NCI-H146 treated with DMSO at 0.1 percent for 48 hours (cell line): Measurements from ENCODE around the gene CMTM8.
"Not testable (repeated sequence)": the region's sequence is repeated elsewhere in the genome, so short reads cannot be mapped to it uniquely, and the experiment has no call there.

Source experiments
- DNase-seq: peaks from one replicate; lab custom pipeline; 2025; ENCODE audit not compliant: unreplicated experiment; lab: John Stamatoyannopoulos, UW

CMTM8 gene

DNA sequence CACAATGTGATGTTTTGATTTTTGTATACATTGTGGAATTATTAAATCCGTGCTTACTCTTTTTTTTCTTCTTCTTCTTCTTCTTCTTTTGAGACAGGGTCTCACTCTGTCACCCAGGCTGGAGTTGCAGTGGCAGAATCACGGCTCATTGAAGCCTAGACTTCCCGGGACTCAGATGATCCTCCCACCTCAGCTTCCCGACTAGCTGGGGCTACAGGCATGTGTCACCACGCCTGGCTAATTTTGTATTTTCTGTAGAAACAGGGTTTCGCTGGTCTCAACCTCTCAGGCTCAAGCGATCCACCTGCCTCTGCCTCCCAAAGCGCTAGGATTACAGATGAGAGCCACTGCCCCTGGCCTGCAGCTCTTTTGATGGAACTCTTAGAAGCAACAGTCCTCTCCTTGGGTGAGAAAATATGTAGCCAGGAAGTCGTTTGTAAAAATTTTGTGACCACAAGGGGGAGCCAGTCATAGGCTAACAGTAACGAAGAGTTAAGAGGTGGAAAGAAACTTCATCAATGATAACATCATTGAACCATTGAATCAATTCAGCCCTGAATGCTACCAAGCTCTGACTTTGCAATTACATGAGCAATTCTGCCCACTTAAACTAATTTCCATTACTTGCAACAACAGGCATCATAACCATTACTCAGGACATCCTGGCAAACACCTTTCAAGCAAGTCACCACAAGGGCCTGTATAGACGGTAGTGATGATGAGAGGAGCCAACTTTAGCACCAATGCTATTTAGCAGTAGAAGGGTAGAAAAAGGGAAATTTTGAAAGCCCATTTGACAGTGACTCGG, 136.5 kb downstream of the CMTM8 start:
- DNase-seq: peak; percentile 25

- no peak for DNase-seq
Measured at GRCh38 chr3:32375596-32375930, 137.1 kb downstream of the CMTM8 start.

DNA sequence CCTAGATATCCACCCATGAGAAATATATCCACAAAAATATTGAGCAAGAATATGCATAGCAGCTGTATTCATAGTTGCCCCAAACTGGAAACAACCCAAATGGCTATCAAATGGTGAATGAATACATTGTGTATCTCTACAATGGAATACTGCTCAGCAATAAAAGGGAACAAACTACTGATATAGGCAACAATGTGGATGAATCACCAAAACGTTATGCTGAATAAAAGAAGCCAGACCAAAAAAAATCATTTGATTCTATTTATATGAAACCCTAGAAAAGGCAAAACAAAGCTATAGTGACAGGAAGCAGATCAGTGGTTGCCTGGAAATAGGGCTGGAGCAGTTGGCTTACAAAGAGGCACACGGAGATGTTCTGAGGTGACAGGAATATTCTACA, 137.6 kb downstream of the CMTM8 start:
- no peak for DNase-seq

DNA sequence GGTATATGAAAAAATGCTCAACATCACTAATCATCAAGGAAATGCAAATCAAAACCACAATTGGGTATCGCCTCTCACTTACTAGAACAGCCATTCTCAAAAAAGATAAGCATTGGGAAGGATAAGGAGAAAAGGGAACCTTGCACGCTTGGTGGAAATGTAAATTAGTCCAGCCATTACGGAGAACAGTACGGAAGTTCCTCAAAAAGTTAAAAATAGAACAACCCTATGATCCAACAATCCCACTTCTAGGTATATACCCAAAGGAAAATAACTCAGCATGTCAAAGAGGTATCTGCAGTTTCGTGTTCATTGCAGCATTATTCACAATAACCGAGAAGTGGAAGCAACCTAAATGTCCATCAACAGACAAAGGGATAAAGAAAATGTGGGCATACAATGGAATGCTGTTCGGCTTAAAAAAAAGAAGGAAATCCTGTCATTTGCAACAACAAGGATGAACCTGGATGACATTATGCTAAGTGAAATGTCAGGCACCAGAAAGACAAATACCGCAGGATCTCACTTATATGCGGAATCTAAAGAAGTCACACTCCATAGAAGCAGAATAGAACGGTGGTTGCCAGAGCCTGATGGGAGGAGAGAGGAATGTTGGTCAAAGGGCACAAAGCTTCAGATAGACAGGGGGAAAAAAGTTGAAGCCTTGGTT, 141.5 kb downstream of the CMTM8 start:
- no peak for DNase-seq

- no peak for DNase-seq
Measured at GRCh38 chr3:32381922-32382321, 143.4 kb downstream of the CMTM8 start.

DNA sequence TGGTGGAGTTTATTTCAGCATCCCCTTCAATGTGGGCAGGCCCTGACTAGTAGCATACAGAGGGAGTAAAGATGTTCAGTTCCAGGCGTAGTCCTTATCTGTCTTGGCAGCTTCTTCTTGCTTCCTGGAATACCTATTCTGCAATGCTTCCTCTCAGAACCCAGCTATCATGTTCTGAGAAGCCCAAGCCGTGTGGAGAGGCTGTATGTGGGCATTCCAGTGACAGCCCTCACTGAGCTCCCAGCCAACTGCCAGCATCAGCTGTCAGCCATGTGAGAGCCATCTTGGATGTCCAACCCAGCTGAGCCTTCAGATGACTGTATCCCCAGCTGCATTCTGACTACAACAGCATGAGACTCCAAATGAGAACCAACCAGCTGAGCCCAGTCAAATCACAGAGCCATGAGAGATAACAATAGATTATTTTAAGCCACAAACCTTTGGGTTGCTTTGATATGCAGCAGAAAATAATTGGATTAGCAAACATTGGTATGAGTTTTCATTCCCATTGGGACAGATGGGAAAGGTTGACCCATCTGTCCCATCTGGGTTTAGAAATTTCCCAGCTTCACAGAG, 144.7 kb downstream of the CMTM8 start:
- DNase-seq: no peak

GRCh38 chr3:32384938-32385337, 146.5 kb downstream of the CMTM8 start:
- DNase-seq: no peak

- DNase-seq: no peak
Measured at GRCh38 chr3:32387512-32387911, 149.0 kb downstream of the CMTM8 start.

DNA sequence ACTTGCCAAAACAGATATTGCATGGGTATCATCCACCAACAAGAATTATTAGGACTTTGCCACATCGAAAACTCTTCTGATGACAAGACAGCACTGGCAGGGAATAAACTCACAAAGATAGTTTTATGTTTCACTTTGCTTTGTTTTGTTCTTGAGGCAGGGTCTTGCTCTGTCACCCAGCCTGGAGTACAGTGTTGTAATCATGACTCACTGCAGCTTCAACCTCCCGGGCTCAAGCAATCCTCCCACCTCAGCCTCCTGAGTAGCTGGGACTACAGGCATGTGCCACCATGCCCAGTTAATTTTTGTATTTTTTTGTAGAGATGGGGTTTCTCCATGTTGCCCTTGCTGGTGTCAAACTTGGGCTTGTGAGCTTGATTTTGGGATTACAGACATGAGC, 151.1 kb downstream of the CMTM8 start:
- not testable (repeated sequence) for DNase-seq

- DNase-seq: no peak
Measured at GRCh38 chr3:32391643-32392535, 153.4 kb downstream of the CMTM8 start, which contains the start of gene CMTM7. Gene CMTM7 (plus strand): TSS chr3:32391853. CDS start chr3:32391907, 54 bp downstream.

- no peak for DNase-seq
Measured at GRCh38 chr3:32392536-32393302, 154.2 kb downstream of the CMTM8 start.

DNA sequence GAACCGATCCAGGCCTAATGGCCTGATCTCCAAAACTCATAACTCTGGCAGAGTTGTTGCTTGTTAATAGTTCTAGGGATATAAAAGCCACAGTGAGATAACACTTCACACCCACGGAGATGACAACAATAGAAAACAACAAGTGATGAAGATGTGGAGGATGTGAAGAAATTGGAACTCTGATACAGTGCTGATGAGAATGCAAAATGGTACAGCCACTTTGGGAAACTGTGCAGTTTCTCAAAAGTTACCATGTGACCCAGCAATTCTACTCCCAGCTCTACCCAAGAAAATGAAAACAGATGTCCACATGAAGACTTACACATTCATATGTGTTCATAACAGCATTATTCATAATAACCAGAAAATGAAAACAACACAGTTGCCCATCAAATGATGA, 157.0 kb downstream of the CMTM8 start:
- DNase-seq: no peak

GRCh38 chr3:32397941-32398340, 159.5 kb downstream of the CMTM8 start:
- no peak for DNase-seq

- DNase-seq: no peak
Measured at GRCh38 chr3:32398531-32398930, 160.1 kb downstream of the CMTM8 start.

- DNase-seq: peak; percentile 4
Measured at GRCh38 chr3:32399030-32399620, 160.6 kb downstream of the CMTM8 start.

GRCh38 chr3:32401126-32401525, 162.6 kb downstream of the CMTM8 start:
- no peak for DNase-seq

DNA sequence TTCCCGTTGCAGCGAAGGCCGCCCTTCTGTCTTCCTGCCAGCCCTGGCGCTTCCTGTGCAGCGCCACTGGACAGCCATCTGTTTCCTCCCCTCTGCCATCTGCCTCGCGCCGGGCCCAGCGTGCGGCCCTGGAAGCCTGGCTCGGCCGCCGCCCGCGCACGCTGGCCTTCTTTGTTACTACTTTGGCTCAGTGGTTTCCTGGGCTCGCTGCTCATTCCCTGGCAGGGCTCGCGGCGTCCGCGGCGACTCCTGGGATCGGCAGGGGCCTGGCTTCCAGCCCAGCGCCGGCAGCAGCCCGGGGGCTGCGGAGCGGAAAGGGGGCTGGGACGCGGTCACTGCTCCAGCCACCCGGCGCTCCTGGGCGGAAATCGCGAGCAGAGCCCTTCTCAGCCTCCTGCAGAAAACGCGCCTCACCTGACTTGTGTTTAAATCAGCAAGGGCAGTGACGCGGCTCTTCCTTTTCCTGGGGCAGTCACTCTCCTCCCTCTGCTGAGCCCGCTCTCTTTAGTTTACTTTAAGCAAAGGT, 163.1 kb downstream of the CMTM8 start:
- DNase-seq: no peak

GRCh38 chr3:32403663-32404062, 165.2 kb downstream of the CMTM8 start:
- no peak for DNase-seq

DNA sequence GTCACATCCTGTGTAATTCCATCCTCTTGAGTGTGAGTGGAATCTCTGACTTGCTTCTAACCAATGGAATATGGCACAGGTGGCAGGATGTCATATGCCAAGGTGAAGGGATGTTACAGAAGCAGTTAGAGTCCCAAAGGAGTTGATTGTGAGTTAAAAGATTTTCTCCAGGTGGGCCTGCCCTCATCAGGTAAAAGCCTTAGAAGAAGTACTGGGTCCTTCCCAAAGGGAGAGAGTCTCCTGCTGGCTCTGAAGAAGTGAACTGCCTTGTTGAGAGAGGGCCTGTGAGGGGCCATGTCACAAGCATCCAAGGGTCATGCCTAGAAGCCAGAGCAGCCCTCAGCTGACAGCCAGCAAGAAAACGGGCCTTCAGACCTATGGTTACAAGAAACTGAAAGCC, 166.2 kb downstream of the CMTM8 start:
- DNase-seq: no peak

GRCh38 chr3:32405155-32405554, 166.7 kb downstream of the CMTM8 start:
- DNase-seq: no peak
